Measurements from ENCODE around the gene N4BP2L1.

Gene N4BP2L1

GRCh38 chr13:32427852-32428580 is at the start of gene N4BP2L1:
N4BP2L1 (minus strand) TSS chr13:32428130; CDS start chr13:32428082, 48 bp downstream.
- peak; percentile 82 for DNase-seq

GRCh38 chr13:32476892-32477291 is 49.0 kb upstream of the N4BP2L1 start:
- DNase-seq = no peak

- DNase-seq = no peak
These were observed 48.2 kb upstream of the N4BP2L1 start for GRCh38 chr13:32476021-32476731.

GRCh38 chr13:32474999-32475792 is 47.3 kb upstream of the N4BP2L1 start:
- no peak for DNase-seq

GRCh38 chr13:32473650-32474049 is 45.7 kb upstream of the N4BP2L1 start:
- DNase-seq = no peak

- no peak for DNase-seq
These were observed 44.3 kb upstream of the N4BP2L1 start for GRCh38 chr13:32472194-32472621.

- DNase-seq = no peak
These were observed 43.4 kb upstream of the N4BP2L1 start for GRCh38 chr13:32471187-32471922.

- DNase-seq = no peak
These were observed 40.7 kb upstream of the N4BP2L1 start for GRCh38 chr13:32468502-32469142.

GRCh38 chr13:32456591-32456990 is 28.7 kb upstream of the N4BP2L1 start:
- no peak for DNase-seq

GRCh38 chr13:32455594-32455903 is 27.6 kb upstream of the N4BP2L1 start:
- DNase-seq = no peak

- no peak for DNase-seq
These were observed 27.1 kb upstream of the N4BP2L1 start for GRCh38 chr13:32454886-32455593.

- DNase-seq = no peak
These were observed 26.1 kb upstream of the N4BP2L1 start for GRCh38 chr13:32453981-32454380.

- no peak for DNase-seq
These were observed 21.0 kb upstream of the N4BP2L1 start for GRCh38 chr13:32448972-32449371.

GRCh38 chr13:32447894-32448623 is 20.1 kb upstream of the N4BP2L1 start:
- no peak for DNase-seq

- DNase-seq = no peak
These were observed 19.0 kb upstream of the N4BP2L1 start for GRCh38 chr13:32446773-32447465.

GRCh38 chr13:32446220-32446619 is 18.3 kb upstream of the N4BP2L1 start:
- DNase-seq = no peak

GRCh38 chr13:32445461-32445860 is 17.5 kb upstream of the N4BP2L1 start:
- DNase-seq = no peak

GRCh38 chr13:32443111-32443510 is 15.2 kb upstream of the N4BP2L1 start:
- DNase-seq = no peak

GRCh38 chr13:32438871-32439270 is 10.9 kb upstream of the N4BP2L1 start:
- DNase-seq = no peak

GRCh38 chr13:32432856-32433255 is 4.9 kb upstream of the N4BP2L1 start:
- no peak for DNase-seq
